CD4-positive, alpha-beta T cell treated with Interferon gamma for 1 hour (primary cell): ENCODE results near the gene ACSS1.

Source experiments
- DNase-seq: peaks from one replicate; pipeline ENCODE4 v3.0.0-alpha.2; 2020

ACSS1 gene

DNA sequence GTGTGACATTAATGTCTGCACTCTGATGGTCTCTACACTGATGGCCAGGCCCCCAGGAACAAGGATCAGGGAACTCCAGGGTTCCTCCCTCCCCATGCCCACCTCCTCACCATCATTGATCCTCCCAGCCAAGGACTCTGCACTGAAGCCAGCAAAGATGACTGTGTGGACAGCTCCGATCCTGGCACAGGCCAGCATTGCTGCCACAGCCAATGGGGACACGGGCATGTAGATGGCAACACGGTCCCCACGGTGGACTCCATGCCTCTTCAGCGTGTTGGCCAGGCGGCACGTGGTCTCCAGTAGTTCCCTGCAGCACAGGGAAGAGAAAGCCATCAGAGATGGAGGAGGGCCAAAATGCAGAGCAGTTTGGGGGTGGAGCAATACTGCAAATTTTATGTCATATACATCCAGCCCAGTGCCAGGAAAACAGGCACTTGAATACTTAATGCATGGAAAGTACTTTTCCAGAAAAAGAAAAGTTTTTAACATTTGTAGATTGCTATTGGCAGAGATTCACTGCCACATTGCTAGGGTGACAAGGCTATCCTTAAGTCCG lies 27.2 kb downstream of the ACSS1 start:
- DNase-seq, result no peak

DNA sequence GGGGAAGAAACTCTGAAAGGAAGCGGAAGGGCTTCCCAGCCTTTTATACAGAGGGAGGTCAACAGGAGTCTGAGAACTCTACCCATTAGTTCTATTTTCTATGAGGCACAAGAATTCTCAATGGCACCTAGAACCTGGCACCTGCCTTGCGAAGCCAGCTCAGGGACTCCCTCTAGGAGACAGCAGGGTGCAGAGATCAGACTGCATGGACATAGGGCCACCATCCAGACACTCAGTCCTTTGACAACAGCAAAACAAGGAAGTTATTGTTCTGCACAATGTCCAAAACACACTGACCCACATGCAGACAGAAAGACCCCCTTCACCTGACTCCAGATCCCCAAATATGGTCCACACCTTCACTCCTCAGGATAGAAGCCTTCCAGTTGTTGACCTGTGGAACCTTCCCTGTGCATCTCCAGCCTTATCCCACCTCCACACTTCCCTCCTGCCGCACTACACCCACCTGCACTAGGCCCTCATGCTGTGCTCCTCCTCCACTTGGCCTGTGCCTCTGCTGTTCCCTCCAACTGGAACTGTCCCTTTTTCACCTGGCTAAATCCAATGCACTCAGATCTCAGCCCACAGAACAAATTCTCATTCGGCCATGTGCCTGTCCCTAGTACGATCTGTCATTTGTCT lies 27.8 kb downstream of the ACSS1 start:
- no peak for DNase-seq

DNA sequence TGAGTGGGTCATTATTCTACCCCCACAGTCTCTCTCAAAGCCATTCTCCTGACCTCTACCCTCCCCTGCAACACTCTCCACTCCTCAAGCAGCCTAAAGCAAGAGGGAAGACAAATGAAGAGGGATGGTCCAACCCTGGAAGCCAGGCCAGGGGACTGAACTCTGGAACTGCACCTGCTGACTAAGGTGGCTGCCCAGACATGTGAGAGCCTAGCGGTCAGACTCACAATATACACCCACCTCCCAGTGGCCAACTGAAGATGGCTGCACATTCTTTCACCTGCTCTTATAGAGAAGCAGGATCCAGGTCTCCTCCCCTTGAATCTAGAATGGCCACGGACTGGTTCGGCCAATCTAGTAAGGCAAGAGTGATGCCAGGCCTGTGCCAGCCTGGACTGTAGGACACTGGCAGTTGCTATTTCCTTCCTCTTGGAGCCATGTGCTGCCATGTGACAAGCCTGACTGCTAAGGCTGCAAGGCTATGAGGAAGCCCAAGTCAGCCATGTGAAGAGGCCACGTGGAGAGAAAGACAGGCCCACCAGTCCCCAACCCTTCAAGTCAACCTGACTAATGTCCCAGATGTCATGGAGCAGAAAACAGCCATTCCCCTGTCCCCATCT lies 31.8 kb downstream of the ACSS1 start:
- no peak for DNase-seq

DNA sequence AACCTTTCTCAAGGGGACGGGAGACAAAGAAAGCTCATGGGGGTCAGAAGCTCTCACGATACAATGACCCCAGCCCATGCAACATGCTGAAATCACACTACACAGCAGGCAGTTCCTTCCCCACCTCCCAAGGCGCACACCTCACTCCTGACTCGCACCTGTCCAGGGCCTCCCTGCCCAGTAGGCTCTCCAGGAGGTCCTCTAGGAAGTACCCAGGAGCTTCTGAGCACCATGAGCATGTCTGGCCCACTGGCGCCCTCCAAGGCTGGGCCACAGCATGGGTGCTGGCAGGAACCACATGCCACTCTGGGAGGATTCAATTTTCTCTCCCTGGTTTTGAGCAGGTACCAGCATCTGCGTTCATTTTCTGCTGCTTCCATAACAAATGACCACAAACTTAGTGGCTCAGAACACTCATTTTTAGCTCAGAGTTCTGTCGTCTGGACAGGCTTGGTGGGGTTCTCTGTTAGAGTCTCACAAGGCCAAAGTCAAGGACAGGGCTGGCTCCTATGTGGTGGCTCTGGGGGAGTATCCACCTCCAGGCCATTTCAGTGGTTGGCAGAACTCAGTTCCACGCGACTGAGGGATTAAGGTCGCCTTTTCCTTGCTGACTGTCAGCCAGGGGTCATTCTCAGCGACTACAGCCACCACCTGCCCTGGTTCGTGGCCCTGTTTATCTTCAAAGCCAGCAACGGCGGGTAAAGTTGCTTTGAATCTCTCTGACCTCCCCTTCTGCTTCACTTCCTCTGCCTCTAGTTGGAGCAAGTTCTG lies 32.7 kb downstream of the ACSS1 start:
- DNase-seq, result no peak

DNA sequence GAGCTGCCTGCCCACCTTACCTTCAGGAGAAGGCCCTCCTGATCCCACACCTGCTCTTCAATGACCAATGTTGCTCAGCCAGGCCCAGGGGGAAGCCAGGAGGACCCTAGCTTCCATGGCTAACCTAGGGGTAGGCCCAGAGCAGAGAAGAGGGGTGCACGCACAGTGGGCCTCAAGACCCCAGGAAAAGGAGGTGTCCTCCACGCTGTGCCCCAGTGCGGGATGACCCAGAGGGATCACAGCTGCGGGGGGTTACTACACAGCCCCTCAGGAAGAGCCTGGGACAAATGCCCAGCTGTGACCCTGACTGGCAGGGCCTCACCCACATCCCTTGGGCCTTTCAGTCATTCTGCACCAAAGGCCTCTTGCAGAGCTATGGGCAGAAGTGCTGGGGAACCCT lies 33.8 kb downstream of the ACSS1 start:
- no peak for DNase-seq

DNA sequence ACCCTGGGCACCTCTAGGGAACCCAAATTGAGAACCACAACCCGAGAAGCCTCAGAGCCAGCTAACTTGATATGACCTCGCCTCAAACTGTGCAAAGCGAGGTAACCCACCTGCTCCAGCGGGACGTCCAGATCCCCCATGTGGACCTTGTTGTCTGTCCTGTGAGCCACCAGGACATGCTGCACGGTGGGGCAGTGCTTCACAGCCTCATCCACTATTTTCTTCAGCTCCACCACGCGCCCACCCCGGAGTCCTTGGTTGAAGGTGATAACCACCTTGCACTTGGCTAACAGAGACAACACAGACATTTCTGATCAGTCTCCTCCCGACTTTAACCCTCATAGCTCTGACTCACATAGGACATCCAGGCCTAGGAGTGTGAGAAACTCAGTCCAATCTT lies 34.6 kb downstream of the ACSS1 start:
- DNase-seq, result no peak

DNA sequence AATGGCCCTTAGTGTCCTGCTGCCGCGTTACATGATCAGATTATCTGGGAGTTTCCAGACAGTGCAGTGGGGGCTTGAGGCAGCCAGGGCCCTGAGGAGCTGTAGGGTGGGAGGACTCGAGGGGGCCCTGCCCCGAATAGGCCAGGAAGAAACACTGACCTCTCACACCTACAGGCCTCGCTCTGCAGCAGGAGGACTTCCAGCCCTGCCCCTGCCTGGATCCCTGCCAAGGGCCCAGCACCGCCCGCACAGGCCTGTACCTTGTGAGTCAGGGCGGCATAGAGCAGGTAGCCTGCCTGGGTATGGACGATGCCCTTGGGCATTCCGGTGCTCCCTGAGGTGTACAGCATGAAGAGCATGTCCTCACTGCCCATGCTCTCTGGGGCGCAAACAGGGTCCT lies 35.3 kb downstream of the ACSS1 start:
- no peak for DNase-seq

DNA sequence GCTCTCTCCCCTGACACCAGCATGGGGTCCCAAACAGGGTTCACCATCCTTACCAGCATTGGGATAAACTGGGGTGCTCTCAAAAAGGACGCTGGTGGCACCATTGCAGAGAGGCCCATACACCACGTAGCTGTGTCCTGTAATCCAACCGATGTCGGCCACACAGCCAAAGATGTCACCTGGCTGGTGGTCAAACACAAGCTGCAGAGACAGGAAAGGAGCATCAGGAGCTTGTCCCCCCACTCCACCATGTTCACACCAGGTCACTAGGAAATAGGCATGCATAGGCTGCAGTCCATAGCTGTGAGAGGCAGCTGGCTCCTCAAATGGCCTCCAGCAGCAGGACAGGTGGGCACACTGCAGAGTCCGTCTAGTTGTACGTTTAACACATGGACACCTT lies 36.6 kb downstream of the ACSS1 start:
- no peak for DNase-seq

DNA sequence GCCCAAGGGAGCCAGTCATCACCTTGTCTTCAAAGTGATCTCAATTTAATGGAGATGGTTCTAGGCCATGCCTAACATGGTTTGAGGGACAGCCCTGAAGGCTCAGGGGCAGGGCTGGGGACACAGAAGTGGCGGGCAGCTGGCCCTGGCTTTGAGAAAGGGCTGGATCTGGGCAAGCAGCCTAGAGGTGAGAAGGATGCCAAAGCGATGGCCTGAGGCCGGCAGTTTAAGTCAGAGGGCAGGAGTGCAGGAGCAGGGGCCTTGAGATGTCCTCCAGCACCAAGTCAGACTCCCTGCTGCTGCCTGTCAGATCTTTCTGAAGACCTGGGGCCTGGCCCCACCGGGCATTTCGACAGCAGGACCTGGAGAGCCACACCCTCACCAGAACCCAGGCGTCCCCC lies 37.0 kb downstream of the ACSS1 start:
- no peak for DNase-seq

DNA sequence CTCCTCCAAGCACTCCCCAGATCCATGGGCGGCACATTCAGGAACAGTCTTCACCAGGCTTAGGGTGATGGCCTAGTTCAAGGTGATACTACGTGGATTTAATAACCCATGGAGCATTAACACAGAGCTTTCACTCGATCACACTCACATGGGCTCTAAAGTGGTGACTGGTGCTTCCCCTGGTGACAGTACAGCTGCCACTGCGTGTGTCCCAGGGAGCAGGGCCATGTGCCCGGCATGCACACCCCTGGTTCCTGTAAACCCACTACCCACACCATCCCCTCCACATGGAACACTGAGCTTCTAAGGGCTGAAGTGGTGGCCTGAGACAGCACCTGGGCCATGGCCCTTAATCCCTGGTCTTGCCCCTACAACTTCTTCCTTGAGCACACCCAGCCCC lies 37.6 kb downstream of the ACSS1 start:
- no peak for DNase-seq

DNA sequence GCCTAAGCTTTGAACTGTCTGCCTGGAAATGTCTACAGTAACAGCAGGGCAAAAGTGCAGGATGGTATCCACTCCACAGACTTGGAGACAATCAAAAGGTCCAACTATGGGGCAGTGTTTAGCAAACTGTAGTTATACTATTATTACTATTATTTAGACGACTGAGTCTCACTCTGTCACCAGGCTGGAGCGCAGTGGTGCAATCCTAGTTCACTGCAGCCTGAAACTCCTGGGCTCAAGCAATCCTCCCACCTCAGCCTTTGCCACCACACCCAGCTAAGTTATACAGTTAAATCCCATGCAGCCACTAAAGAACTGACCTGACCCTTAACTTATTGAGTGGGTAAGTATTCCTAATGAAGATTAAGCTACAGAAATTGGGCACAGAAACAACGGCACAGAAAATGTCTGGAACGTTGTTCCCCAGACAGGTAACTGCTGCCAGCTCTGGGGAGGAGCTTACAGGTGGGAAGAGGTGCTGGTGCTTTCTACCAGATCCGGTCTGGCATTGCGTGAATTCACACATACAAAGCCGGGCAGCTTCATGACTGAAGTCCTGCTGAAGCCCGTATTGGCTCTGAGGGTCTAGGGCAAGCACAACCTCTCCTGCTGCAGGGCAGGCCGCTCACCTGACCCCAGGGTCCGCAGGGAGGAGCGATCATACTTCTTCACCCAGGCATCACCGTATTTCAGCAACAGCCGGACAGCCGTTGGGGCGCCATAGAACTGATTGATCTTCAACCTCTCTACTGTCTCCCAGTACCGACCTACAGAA lies 38.4 kb downstream of the ACSS1 start:
- DNase-seq, result no peak

DNA sequence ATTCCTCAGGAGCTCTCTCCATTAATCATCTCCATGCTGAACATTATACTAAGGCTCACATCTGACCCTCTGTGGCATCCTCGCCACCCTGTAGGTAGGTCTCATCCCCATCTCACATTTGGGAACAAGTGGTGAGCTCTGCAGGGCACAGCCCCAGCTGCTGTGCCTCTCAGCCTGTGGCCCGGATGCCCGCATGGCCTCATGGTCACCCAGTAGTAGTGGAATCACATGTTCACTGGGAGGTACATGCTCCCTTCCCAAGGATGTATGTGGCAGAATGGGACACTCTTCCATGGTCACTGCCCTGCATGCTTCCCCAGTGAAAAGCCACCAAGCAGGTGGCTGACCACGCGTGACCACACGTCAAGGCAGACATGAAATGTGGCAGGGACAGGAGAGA lies 39.1 kb downstream of the ACSS1 start:
- no peak for DNase-seq

DNA sequence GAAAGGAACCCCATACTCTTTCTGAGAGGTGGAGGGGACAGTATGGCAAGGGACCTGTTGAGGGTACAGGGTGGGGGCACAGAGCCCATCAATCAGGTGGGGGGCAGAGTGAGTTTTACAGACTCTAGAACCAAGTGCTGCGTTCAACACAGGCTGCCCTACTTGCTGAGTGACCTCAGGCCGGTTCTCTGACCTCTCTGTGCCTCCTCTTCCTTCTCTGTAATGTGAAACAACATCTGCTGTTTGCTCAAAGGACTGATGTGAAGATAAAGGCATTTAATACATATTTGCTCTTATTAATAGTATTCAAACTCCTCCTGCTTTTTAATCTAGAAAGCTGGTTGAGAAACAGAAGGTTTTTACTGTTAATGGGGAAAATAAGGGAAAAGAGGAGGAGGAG lies 39.5 kb downstream of the ACSS1 start:
- no peak for DNase-seq

DNA sequence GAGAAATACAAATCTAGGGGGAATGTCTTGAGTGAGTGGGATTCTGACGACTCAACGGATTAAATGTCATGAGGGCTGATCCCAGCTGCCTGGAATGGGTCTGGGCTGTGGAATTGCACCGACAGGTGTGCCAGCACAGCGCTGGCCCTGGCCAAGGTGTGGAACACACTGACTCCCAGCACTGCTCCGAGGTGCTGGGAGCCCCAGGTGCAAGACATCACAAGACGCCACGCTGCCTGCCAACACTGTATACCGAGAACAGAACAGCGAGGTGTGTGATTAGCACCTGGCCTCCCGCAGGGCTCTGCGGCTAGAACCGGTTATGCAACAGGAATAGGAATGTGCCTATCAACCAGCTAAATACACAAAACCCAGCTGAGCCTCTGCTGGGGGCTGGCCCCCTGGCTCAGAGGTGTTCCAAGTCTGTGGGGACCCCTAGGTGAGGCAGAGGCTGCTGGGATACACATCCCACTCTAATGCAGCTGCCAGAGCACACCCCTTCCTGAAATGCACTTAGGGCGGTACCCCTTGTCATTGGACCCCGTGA lies 40.6 kb downstream of the ACSS1 start:
- DNase-seq, result no peak

DNA sequence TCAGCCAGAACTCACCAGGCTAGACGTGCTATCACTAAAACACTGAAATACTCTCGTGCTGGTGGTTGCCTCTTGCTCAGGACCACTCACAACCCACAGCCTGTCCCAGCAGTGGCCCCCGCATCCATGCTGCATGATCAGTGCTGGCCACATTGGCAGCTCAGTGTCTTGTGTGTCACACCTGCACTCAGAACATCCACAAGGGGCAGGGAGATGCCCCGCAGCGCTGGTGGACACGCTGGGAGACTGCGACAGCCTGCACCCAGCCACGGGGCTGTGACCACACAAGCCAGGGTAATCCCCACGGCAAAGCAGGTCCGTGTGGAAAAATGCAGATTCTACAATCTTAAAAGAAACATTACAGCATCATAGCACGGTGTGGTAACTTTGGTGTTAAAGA lies 41.5 kb downstream of the ACSS1 start:
- DNase-seq, result no peak

DNA sequence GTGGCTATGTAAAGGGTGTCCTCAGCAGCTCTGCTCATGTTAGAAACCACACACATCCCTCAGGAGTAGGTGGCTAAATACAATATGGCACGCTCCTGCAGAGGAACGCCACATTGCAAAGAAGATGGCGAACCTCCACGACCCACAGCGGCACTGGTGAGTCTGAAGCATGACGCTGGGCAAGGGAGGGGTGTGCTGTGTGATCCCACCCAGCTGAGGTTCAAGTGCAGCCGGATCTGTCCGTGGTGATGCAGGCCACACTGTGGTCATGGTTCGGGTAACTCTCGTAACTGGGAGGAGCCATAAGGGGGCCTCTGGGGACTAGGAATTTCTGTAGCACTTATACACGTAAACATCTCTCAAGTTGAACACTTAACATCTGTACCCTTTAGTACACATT lies 42.0 kb downstream of the ACSS1 start:
- no peak for DNase-seq

DNA sequence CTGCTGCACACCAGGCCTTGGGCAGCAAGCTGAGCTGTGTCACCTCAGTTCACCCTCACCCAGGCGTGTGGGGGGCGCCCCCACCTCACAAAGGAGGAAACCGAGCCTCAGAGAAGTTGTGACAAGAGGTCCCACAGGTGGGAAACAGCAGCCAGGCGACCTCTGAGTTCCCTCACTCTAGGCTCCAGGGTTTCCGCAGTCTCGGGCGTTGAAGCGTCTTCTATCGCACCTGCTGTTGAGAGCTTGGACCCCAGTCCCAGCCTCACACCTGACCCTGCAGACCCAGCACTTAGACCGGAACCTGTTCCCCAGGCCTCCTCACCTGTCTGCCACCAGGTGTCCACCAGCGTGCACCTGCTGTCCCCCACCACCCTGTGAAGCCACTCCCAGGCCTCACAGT lies 43.1 kb downstream of the ACSS1 start:
- DNase-seq, result no peak

DNA sequence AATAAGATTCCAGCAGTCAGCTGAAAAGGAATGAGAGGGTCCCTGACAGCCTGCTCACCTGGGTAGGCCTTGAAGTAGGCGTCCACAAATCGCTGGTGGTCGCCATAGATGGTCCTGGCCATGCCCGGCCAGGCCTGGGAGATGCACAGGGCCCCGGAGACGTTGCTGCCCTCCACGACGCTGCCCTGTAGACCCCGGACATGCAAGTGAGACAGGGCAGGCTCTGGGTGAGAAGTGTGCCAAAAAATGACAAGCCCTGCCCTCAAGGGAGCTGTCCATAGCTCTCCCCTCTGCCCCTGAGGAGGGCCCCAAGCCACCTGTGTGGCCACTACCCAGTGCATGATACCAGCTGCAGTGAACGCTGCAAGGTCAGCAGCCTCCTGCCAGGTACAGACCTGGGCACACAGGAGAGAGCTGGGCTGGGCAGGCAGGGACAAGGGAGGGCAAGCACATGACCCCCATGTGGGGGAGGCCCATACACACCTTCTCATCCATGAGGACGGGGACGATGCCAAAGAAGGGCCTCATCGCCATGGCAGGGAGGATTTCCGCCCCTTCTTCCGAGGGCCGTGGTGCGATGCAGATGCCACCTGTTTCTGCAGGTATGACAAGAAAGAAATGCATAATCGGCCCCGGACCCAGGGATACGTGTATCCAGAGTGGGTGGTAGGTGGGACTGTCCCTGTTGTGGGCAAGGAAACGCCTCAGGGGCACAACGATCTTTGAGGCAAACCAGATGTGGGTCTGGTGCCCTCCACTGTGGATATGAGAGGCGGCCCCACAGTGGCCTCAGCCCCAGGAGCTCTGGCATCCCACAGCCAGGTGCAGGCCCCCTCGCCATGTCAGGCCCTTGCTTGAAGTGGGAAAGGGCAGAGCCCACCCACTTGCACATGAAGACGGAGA lies 44.2 kb downstream of the ACSS1 start:
- DNase-seq, result no peak

DNA sequence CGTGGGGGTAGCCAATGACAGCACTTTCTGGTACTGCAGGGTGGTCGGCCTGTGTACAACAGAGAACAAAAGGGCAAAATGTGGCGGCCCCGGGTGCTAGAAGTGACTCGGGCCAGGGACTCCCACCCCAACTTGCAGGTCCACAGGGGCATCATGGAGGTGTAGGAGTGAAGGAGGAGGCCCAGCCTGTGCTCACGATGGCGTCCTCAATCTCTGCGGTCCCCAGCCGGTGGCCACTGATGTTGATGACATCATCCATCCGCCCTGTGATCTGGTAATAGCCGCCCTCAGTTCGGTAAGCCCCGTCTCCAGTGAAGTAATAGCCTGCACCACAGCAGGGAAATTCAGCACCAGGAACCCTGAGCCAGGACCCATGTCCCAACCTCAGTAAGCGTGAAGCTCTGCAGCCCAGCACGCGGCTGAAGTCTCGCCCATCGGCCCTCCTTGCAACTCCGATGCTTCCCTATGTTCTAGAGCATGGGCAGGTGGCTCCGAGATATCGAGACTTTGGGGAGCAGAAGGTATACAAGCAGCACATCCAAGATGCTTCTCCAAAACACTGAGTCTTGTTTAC lies 45.2 kb downstream of the ACSS1 start:
- DNase-seq, result no peak

DNA sequence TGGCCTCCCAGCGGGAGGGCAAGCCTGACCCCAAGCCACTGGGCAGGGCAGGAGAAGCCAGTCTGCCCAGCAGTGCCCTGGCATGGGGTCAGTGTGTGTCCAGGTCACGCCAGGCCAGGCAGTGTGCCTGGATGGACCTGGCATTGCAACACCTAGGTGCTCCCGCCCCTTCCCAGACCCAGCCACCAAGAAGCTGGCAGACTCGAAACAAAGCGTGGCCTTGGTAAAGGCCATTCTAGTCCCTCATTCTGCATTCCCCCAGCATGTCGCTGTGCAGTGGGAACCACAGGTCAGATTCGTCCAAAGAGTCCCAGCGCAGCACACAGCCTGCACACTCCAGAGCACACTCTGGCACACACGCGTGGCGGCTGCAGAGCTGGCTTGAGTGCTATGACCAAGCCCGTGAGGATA lies 46.1 kb downstream of the ACSS1 start:
- DNase-seq, result no peak

DNA sequence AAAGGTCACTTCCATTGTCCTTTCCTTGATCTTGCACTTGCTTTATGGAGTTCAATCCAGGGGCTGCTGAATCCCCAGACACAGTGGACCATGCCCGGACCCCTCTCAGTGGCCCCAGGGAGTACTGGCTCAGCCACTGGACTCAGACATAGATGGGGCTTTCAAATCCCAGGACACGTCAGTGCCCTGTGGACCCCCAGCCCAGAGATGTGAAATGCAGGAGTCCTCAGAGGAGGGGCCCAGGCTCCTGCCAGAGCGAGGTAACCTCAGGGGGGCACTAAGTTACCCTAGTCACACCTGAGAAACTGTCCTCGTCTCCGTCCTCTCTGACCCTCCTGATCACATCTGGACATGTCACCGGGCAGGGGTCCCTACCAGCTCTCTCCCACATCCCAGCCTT lies 46.7 kb downstream of the ACSS1 start:
- no peak for DNase-seq
